GM13976 (cell line): ENCODE results near the gene SGCD.

Source experiments
- DNase-seq: peaks from one replicate; pipeline ENCODE4 v3.0.0; 2012; ENCODE audit warnings: low spot score
- CTCF ChIP-seq: IDR thresholded peaks from 2 replicates; pipeline ENCODE4 v1.5.1; 2012; ENCODE audit warnings: borderline replicate concordance, mild to moderate bottlenecking; ENCODE audit not compliant: insufficient read depth; ENCODE audit errors: extremely low read depth, missing control alignments, control extremely low read depth
- in situ Hi-C: fragments of 300-500 bp; cut with MboI; formaldehyde crosslinking; loops from one replicate; pipeline ENCODE4 v1.12.0; 2022; ENCODE audit warnings: low sequenced_read_pairs, mixed read lengths, inconsistent platforms; ENCODE audit not compliant: unreplicated experiment

SGCD gene

GRCh38 chr5:156556666-156557406 lies 229.9 kb downstream of the SGCD start:
- no peak for TF ChIP-seq CTCF
- no peak for DNase-seq
- in situ Hi-C loops = no loop called here

- TF ChIP-seq CTCF = no peak
- in situ Hi-C loops = no loop called here
- no peak for DNase-seq
Observed at GRCh38 chr5:156560002-156560401, 233.0 kb downstream of the SGCD start.

DNA sequence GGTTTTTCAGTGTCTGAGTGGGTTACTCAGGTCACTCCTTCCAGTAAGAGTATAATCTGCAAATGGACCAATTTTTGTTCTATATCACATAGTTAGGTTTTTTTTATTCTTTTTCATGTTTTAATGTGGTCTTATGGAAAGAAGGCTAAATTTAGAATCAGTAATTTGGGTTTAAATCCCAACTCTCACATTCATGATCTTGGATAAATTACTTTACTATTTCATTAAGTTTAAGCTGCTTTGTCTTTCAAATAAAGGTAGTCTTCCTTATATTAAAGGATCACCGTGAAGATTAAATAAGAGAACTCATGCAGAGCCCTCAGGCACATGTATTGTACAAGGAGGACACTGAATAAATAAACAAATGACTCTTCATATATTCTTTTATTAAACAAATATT lies 234.7 kb downstream of the SGCD start:
- DNase-seq = no peak
- in situ Hi-C loops = no loop called here
- TF ChIP-seq CTCF = no peak

DNA sequence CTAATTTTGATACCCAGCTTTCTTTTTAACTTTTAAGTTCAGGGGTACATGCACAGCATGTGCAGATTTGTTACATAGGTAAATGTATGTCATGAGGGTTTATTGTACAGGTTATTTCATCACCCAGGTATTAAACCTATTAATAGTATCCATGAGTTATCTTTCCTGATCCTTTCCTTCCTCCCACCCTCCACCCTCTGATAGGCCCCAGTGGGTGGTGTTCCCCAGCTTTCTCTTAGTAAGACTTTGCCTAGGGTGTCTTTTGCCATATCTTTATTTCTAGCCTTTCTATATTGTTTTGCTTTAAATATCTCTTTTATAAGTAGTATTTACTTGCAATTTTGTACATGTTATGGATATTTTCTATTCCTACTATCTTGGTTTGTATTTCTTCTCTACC lies 243.7 kb downstream of the SGCD start:
- in situ Hi-C loops = no loop called here
- TF ChIP-seq CTCF = no peak
- no peak for DNase-seq

- no peak for DNase-seq
- in situ Hi-C loops = no loop called here
Observed at GRCh38 chr5:156581725-156582124, 254.8 kb downstream of the SGCD start.

GRCh38 chr5:156582193-156582598 lies 255.2 kb downstream of the SGCD start:
- DNase-seq = no peak
- TF ChIP-seq CTCF = no peak
- in situ Hi-C loops = no loop called here

More at GRCh38 chr5:156581725-156582124, 254.8 kb downstream of the SGCD start:
- no peak for TF ChIP-seq CTCF

- in situ Hi-C loops = no loop called here
- TF ChIP-seq CTCF = no peak
- DNase-seq = no peak
Observed at GRCh38 chr5:156584871-156585270, 257.9 kb downstream of the SGCD start.
